ENCODE results near the gene PRG2. TPM values are rescaled to one million over a fixed set of nuclear protein-coding genes. Genes with fewer than 3 reads are reported as not detected.
"Not testable (repeated sequence)": the region's sequence is repeated elsewhere in the genome, so short reads cannot be mapped to it uniquely, and the experiment has no call there.

The PRG2 gene
- total RNA-seq, 1 donor from 2014 or later = 0.40 TPM

GRCh38 chr11:57421066-57421465 lies 30.6 kb upstream of the PRG2 start:
- DNase-seq (ENCODE audit: low read depth, low spot score) = no peak

GRCh38 chr11:57419146-57419545 lies 28.7 kb upstream of the PRG2 start:
- no peak for DNase-seq (ENCODE audit: low read depth, low spot score)

GRCh38 chr11:57418131-57418530 lies 27.7 kb upstream of the PRG2 start:
- DNase-seq (ENCODE audit: low read depth, low spot score) = no peak

GRCh38 chr11:57417056-57417455 lies 26.6 kb upstream of the PRG2 start:
- DNase-seq (ENCODE audit: low read depth, low spot score) = no peak

GRCh38 chr11:57416436-57416835 lies 26.0 kb upstream of the PRG2 start:
- peak; percentile 55 for DNase-seq (ENCODE audit: low read depth, low spot score)

GRCh38 chr11:57414612-57415212 lies 24.3 kb upstream of the PRG2 start:
- no peak for DNase-seq (ENCODE audit: low read depth, low spot score)

GRCh38 chr11:57413681-57414080 lies 23.2 kb upstream of the PRG2 start:
- no peak for DNase-seq (ENCODE audit: low read depth, low spot score)

- no peak for DNase-seq (ENCODE audit: low read depth, low spot score)
Observed at GRCh38 chr11:57410287-57410686, 19.8 kb upstream of the PRG2 start.

GRCh38 chr11:57409321-57410100 lies 19.1 kb upstream of the PRG2 start:
- DNase-seq (ENCODE audit: low read depth, low spot score) = no peak

GRCh38 chr11:57408771-57409170 lies 18.3 kb upstream of the PRG2 start:
- no peak for DNase-seq (ENCODE audit: low read depth, low spot score)

GRCh38 chr11:57407941-57408475 lies 17.6 kb upstream of the PRG2 start:
- no peak for DNase-seq (ENCODE audit: low read depth, low spot score)

- DNase-seq (ENCODE audit: low read depth, low spot score) = no peak
Observed at GRCh38 chr11:57407010-57407920, 16.8 kb upstream of the PRG2 start.

GRCh38 chr11:57406337-57406904 lies 16.0 kb upstream of the PRG2 start:
- peak; percentile 63 for DNase-seq (ENCODE audit: low read depth, low spot score)

GRCh38 chr11:57405271-57405860 lies 14.9 kb upstream of the PRG2 start:
- DNase-seq (ENCODE audit: low read depth, low spot score) = no peak

GRCh38 chr11:57403802-57404147 lies 13.3 kb upstream of the PRG2 start:
- DNase-seq (ENCODE audit: low read depth, low spot score) = no peak

GRCh38 chr11:57403003-57403801 lies 12.8 kb upstream of the PRG2 start:
- not testable (repeated sequence) for DNase-seq (ENCODE audit: low read depth, low spot score)

- DNase-seq (ENCODE audit: low read depth, low spot score) = no peak
Observed at GRCh38 chr11:57402188-57403002, 11.9 kb upstream of the PRG2 start.

- no peak for DNase-seq (ENCODE audit: low read depth, low spot score)
Observed at GRCh38 chr11:57399972-57400578, 9.6 kb upstream of the PRG2 start.

- no peak for DNase-seq (ENCODE audit: low read depth, low spot score)
Observed at GRCh38 chr11:57399221-57399620, 8.8 kb upstream of the PRG2 start.

All from pulmonary artery endothelial cell (primary cell).